Uterus (tissue), 2 donors: ENCODE data around the gene CGB2.
"Not testable (repeated sequence)": the region's sequence is repeated elsewhere in the genome, so short reads cannot be mapped to it uniquely, and the experiment has no call there.

ENCODE experiments used
- CTCF ChIP-seq, 4 experiments: fragments of 200-600 bp in 2 of 4; fragments of 450-650 bp in 2 of 4; sonication (generic) in 2 of 4; IDR thresholded peaks; one replicate each; pipeline ENCODE4 v1.5.1; 2016 to 2019; ENCODE audit warnings: antibody characterized with exemption in 4 of 4, mild to moderate bottlenecking in 2 of 4, moderate library complexity in 1 of 4
- POLR2A ChIP-seq, 2 donors: fragments of 450-650 bp; IDR thresholded peaks; one replicate each; pipeline ENCODE4 v1.6.1; 2016; ENCODE audit warnings: antibody characterized with exemption in 2 of 2, mild to moderate bottlenecking in 1 of 2, moderate library complexity in 1 of 2

DNA sequence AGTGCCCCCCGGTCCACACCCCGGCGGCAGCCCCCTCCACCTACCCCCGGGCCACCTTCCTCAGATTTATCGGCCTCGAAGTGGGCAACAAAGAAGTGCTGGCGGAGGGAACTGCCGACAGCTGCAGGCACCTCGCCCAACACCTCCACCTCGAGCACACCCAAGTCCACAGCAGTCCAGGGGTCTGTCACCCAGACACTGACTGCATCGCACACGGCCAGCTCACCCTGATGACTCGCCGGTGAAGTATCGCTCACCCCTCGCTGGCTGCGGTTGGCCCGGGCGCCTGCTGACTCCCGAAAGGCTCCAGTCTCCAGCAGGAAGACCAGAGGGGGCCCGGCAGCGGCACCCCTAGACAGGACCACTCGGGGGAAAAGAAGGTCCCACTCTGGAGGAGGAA is 6.1 kb upstream of the CGB2 start:
- TF ChIP-seq CTCF, POLR2A (IDR thresholded peaks at IDR 0.05): not testable (repeated sequence)
